NCI-H345 treated with DMSO at 0.1 percent for 48 hours (cell line): ENCODE data around the gene NR5A2.
"Not testable (repeated sequence)": the region's sequence is repeated elsewhere in the genome, so short reads cannot be mapped to it uniquely, and the experiment has no call there.

Experiments used
- DNase-seq: peaks from one replicate; lab custom pipeline; 2025; ENCODE audit not compliant: unreplicated experiment; lab: John Stamatoyannopoulos, UW

The NR5A2 gene

GRCh38 chr1:200162258-200162657 is 134.7 kb downstream of the NR5A2 start:
- DNase-seq, result no peak

- no peak for DNase-seq
These were observed 135.4 kb downstream of the NR5A2 start for GRCh38 chr1:200162877-200163276.

- no peak for DNase-seq
These were observed 136.4 kb downstream of the NR5A2 start for GRCh38 chr1:200163911-200164310.

- DNase-seq, result no peak
These were observed 138.1 kb downstream of the NR5A2 start for GRCh38 chr1:200165493-200166220.

GRCh38 chr1:200166411-200166810 is 138.9 kb downstream of the NR5A2 start:
- no peak for DNase-seq

GRCh38 chr1:200168926-200169325 is 141.4 kb downstream of the NR5A2 start:
- DNase-seq, result no peak

- DNase-seq, result no peak
These were observed 144.8 kb downstream of the NR5A2 start for GRCh38 chr1:200172311-200172710.

GRCh38 chr1:200173097-200173618 is 145.6 kb downstream of the NR5A2 start:
- DNase-seq, result no peak

GRCh38 chr1:200174525-200175295 is 147.2 kb downstream of the NR5A2 start:
- DNase-seq, result no peak

- DNase-seq, result no peak
These were observed 148.7 kb downstream of the NR5A2 start for GRCh38 chr1:200176181-200176580.

- DNase-seq, result no peak
These were observed 149.3 kb downstream of the NR5A2 start for GRCh38 chr1:200176798-200177197.

GRCh38 chr1:200178340-200178739 is 150.8 kb downstream of the NR5A2 start:
- no peak for DNase-seq

GRCh38 chr1:200179126-200179780 is 151.7 kb downstream of the NR5A2 start:
- no peak for DNase-seq

- no peak for DNase-seq
These were observed 152.3 kb downstream of the NR5A2 start for GRCh38 chr1:200179781-200180160.

- DNase-seq, result no peak
These were observed 153.3 kb downstream of the NR5A2 start for GRCh38 chr1:200180821-200181220.

GRCh38 chr1:200181861-200182260 is 154.4 kb downstream of the NR5A2 start:
- DNase-seq, result no peak

GRCh38 chr1:200182701-200183100 is 155.2 kb downstream of the NR5A2 start:
- DNase-seq, result no peak

- DNase-seq, result no peak
These were observed 156.1 kb downstream of the NR5A2 start for GRCh38 chr1:200183637-200184036.

- peak; percentile 86 for DNase-seq
These were observed 156.7 kb downstream of the NR5A2 start for GRCh38 chr1:200184196-200184595.

GRCh38 chr1:200185191-200185590 is 157.7 kb downstream of the NR5A2 start:
- DNase-seq, result not testable (repeated sequence)

GRCh38 chr1:200187332-200187731 is 159.8 kb downstream of the NR5A2 start:
- DNase-seq, result not testable (repeated sequence)

GRCh38 chr1:200191993-200192392 is 164.5 kb downstream of the NR5A2 start:
- DNase-seq, result no peak
